NT2/D1 (cell line): ENCODE measurements around the gene TESMIN.

Experiments used
- DNase-seq: peaks from one replicate; pipeline ENCODE4 v3.0.0-alpha.2; 2011; ENCODE audit warnings: low read depth, low spot score
- H3K27me3 ChIP-seq: 2 replicates; pipeline ENCODE4 v1.6.0; 2011; ENCODE audit warnings: mild to moderate bottlenecking; ENCODE audit not compliant: insufficient read length, insufficient read depth
- H3K36me3 ChIP-seq: 2 replicates; pipeline ENCODE4 v1.6.1; 2011; ENCODE audit warnings: mild to moderate bottlenecking, low read length, mixed read lengths; ENCODE audit not compliant: insufficient read depth, insufficient read length
- H3K4me1 ChIP-seq: 2 replicates; pipeline ENCODE4 v1.5.1; 2011; ENCODE audit not compliant: insufficient read depth, insufficient read length
- H3K4me3 ChIP-seq: 2 replicates; pipeline ENCODE4 v1.5.1; 2011; ENCODE audit warnings: low read depth; ENCODE audit not compliant: insufficient read length
- H3K9ac ChIP-seq: 2 replicates; pipeline ENCODE4 v1.6.0; 2011; ENCODE audit warnings: low read depth; ENCODE audit not compliant: insufficient read length
- H3K9me3 ChIP-seq: 2 replicates; pipeline ENCODE4 v1.5.1; 2011; ENCODE audit warnings: mild to moderate bottlenecking, low read length; ENCODE audit not compliant: insufficient read depth
- SUZ12 ChIP-seq: IDR thresholded peaks from 2 replicates; pipeline ENCODE4 v1.6.1; 2011; ENCODE audit not compliant: insufficient read length, insufficient read depth; ENCODE audit errors: extremely low read depth
- YY1 ChIP-seq: IDR thresholded peaks from 2 replicates; pipeline ENCODE4 v1.6.1; 2011; ENCODE audit not compliant: insufficient read length, insufficient read depth
- ZNF274 ChIP-seq: IDR thresholded peaks from 2 replicates; pipeline ENCODE4 v1.6.1; 2011; ENCODE audit warnings: mild to moderate bottlenecking, low read depth, low read length

The TESMIN gene

DNA sequence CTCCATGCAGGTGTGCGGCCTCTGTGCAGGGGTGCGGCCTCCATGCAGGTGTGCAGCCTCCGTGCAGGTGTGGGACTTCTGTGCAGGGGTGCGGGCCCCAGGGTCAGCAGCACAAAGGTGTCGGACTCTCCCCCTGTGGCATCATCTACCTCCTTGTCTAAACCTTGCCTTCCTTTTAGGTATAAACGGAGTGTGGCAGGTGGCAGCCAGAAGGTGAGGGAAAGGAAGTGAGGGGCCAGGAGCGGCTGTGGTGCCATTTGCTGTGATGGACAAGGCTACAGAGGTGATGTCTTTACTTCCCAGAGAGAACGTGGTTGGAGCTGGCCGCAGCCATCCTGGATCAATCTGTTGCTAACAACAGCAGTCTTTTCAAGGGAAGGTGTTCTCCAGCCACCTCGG, 57.8 kb downstream of the TESMIN start:
- DNase-seq: no peak
- no peak for TF ChIP-seq YY1
- Histone ChIP-seq H3K27me3 (no peaks in the 10 kb centered on the region), H3K4me3 (no peak overlapping the region), H3K9ac (no peak overlapping the region), H3K36me3 (peaks cover 18% of the 10 kb centered on the region), H3K9me3 (no peaks in the 10 kb centered on the region), H3K4me1 (peaks cover 4% of the 10 kb centered on the region)

DNA sequence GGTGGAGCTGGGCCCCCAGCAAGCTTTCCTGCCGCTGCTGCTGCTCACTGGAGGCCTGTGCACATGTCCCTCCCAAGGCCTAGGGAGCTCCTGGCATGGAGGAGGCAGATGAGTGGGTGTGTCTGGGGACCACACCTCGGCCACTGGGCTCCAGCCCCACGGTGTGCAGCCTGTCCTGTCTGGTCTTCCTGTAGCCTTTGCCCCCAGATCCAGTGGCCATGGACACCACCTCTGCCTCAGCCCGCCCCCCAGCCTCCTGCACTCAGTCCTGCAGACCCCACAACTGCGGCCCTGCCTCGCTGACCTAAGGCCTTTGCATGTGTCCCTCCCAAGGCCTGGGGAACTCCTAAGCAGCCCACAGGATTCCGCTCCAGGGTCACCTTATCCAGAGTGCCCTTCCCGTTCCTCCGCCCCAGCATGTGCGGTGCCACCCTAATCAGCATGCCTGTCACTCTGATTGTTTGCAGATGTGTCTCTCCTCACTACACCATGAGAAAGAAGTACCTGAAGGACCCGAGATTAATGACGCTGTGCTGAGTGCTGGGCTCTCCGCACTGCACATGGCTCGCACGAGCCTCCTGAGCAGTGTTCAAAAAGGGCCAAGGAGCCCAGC, 58.3 kb downstream of the TESMIN start:
- Histone ChIP-seq H3K4me1 (peaks cover 4% of the 10 kb centered on the region), H3K27me3 (no peaks in the 10 kb centered on the region), H3K9me3 (no peaks in the 10 kb centered on the region), H3K36me3 (peaks cover 20% of the 10 kb centered on the region), H3K4me3 (no peak overlapping the region), H3K9ac (no peak overlapping the region)
- no peak for DNase-seq
- TF ChIP-seq ZNF274: no peak
- TF ChIP-seq SUZ12: no peak
- TF ChIP-seq YY1: no peak

DNA sequence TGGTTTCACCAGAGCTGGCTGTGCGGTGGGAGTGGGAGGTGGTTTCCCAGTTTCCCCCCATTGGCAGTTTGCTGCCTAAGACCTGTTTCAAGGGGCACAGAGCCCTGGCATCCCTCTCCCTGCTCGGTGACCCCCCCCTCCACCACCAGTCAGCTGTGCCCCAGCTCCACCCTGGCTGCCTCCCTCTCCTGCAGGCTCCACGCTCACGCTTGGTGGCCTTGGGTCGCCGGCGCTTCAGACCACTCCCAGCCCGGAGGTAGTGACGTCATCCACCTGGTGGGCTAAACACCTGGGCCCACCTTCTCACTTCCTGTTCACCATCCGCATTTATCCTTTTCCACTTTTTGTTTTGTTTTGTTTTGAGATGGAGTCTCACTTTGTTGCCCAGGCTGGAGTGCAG, 59.2 kb downstream of the TESMIN start:
- Histone ChIP-seq H3K4me3 (no peak overlapping the region), H3K4me1 (peaks cover 4% of the 10 kb centered on the region), H3K36me3 (peaks cover 28% of the 10 kb centered on the region), H3K9me3 (no peaks in the 10 kb centered on the region), H3K9ac (no peak overlapping the region), H3K27me3 (no peaks in the 10 kb centered on the region)
- DNase-seq: no peak
- TF ChIP-seq SUZ12 (no peak), ZNF274 (no peak), YY1 (no peak)

DNA sequence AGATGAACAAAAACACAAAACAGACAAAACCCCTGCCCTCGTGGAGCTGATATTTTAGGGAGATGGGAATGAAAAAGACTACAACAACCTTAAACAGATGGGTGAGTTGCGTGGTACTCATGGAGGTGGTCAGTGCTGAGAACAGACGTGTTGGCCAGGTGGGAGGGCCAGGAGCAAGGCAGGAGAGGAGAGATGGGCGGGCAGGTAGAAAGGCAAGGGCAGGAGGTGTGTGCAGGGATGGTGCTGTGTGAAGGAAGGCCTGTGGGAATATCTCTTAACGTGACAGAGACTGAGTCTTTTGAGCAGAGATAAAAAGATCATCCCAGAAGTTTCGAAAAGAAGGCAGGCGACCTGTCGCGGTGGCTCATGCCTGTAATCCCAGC, 59.9 kb downstream of the TESMIN start:
- Histone ChIP-seq H3K4me1 (peaks cover 4% of the 10 kb centered on the region), H3K9ac (no peak overlapping the region), H3K4me3 (no peak overlapping the region), H3K27me3 (peaks cover 1% of the 10 kb centered on the region), H3K36me3 (peaks cover 35% of the 10 kb centered on the region), H3K9me3 (no peaks in the 10 kb centered on the region)
- TF ChIP-seq SUZ12 (no peak), ZNF274 (no peak), YY1 (no peak)
- DNase-seq: no peak

DNA sequence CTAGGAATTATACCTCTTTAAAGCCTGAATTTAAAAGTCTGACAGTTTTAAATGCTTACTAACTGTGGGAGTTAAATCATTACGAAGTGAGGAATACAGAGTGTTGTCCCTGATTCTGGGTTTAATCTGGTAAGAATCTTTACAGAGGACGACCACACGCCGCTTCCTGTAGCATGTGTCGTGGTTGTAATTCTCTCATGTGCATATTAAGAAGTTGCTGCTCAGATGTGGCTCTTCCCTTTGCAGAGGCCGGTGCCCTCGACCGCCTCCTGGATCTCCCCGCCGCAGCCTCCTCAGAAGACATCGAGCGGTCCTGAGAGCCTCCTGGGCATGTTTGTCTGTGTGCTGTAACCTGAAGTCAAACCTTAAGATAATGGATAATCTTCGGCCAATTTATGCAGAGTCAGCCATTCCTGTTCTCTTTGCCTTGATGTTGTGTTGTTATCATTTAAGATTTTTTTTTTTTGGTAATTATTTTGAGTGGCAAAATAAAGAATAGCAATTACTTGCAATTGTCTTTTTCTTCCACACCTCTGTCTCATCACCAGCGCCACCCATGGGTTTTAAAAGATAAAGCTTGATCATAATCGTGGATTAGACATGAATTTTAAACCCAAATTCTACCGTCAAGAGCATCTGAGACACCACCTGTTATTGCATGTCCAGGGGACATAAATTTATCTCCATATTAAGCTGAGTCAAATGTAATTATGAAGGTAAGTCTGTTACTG, 60.5 kb downstream of the TESMIN start:
- H3K9ac ChIP-seq: no peak overlapping the region
- no peak for DNase-seq
- peaks cover 4% of the 10 kb centered on the region for H3K4me1 ChIP-seq
- no peaks in the 10 kb centered on the region for H3K9me3 ChIP-seq
- no peak for TF ChIP-seq YY1
- TF ChIP-seq ZNF274: no peak
- TF ChIP-seq SUZ12: no peak
- no peak overlapping the region for H3K4me3 ChIP-seq
- peaks cover 41% of the 10 kb centered on the region for H3K36me3 ChIP-seq
- H3K27me3 ChIP-seq: peaks cover 7% of the 10 kb centered on the region

DNA sequence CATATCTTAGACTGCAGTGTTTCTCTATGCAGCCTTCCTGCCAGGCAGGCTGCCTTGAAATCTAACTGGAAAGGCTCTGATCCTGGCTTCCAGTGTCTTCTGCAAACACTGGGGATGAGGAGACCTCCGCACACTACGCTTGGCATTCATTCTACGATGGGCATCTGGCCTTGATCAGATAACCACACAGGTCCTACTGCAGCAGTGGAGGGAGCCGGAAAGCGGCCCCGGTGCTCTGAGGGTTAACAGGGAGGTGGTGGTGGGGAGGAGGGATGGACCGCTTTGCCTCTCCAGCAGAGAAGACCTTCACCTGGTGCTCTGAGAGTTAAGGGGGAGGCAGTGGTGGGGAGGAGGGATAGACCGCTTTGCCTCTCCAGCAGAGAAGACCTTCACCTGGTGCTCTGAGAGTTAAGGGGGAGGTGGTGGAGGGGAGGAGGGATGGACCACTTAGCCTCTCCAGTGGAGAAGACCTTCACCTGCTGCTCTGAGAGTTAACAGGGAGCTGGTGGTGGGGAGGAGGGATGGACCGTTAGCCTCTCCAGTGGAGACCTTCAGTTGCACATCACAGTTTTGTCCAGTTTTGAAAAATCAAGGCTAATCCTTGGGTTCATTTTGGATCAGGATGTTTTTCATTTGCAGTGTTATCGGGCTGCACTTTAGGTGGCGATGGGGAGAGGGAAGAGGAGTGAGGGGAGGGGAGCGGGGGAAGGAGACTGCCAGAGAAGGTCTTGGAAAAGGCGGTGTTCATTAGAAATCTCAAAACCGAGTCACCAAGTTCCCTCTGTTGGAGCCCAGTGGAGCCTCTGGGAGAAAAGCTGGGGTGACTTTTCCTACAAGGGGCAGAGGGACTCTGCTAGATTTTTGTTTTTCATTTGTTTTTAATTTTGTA, 61.3 kb downstream of the TESMIN start:
- TF ChIP-seq YY1 (no peak), SUZ12 (no peak), ZNF274 (no peak)
- DNase-seq: no peak
- Histone ChIP-seq H3K4me3 (no peak overlapping the region), H3K36me3 (peaks cover 48% of the 10 kb centered on the region), H3K4me1 (peaks cover 9% of the 10 kb centered on the region), H3K9ac (no peak overlapping the region), H3K9me3 (no peaks in the 10 kb centered on the region), H3K27me3 (peaks cover 15% of the 10 kb centered on the region)

DNA sequence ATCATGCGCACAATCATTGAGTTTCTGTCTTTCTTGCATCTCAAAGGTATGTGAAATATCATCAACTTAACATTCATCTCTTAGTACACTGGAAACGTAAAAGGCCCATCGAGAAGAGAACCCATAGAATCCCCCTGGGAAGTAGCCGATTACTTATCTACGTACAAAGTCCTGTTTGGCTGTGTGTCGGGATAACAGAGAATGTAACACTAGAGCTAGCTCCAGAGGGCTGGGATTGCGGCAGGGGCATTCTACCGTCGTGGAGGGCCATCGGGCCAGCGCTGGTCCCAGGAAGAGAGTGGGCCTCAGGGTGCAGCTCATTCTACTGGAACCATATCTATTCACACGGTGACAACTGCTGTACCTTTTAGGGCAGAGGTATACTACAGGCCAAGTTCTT, 62.4 kb downstream of the TESMIN start:
- Histone ChIP-seq H3K27me3 (peaks cover 26% of the 10 kb centered on the region), H3K4me1 (peaks cover 10% of the 10 kb centered on the region), H3K9me3 (no peaks in the 10 kb centered on the region), H3K9ac (no peak overlapping the region), H3K4me3 (no peak overlapping the region), H3K36me3 (peaks cover 48% of the 10 kb centered on the region)
- DNase-seq: no peak
- TF ChIP-seq ZNF274: no peak
- no peak for TF ChIP-seq YY1
- no peak for TF ChIP-seq SUZ12
